EH (cell line): ENCODE data around the gene GIGYF2.
A peak's percentile ranks its signal among the peaks of the same experiment; 100 is the strongest.
"Not testable (repeated sequence)": the region's sequence is repeated elsewhere in the genome, so short reads cannot be mapped to it uniquely, and the experiment has no call there.

ENCODE experiments used
- DNase-seq: peaks from one replicate; pipeline ENCODE4 v3.0.0-alpha.2; 2015; ENCODE audit warnings: low read depth

GIGYF2 gene

GRCh38 chr2:232892843-232893242 is 195.7 kb downstream of the GIGYF2 start:
- DNase-seq = no peak

GRCh38 chr2:232893834-232894233 is 196.7 kb downstream of the GIGYF2 start:
- DNase-seq = no peak

GRCh38 chr2:232894251-232894650 is 197.1 kb downstream of the GIGYF2 start:
- no peak for DNase-seq

GRCh38 chr2:232894746-232895145 is 197.6 kb downstream of the GIGYF2 start:
- DNase-seq = no peak

- DNase-seq = no peak
Observed at GRCh38 chr2:232896111-232896510, 199.0 kb downstream of the GIGYF2 start.

GRCh38 chr2:232896720-232897597 is 199.8 kb downstream of the GIGYF2 start:
- DNase-seq = no peak

GRCh38 chr2:232897598-232898408 is 200.7 kb downstream of the GIGYF2 start:
- DNase-seq = no peak

- DNase-seq = peak; percentile 39
Observed at GRCh38 chr2:232898592-232899543, 201.7 kb downstream of the GIGYF2 start.

GRCh38 chr2:232900811-232901735 is 203.9 kb downstream of the GIGYF2 start:
- no peak for DNase-seq

- peak; percentile 94 for DNase-seq
Observed at GRCh38 chr2:232901736-232902578, 204.8 kb downstream of the GIGYF2 start.

- DNase-seq = no peak
Observed at GRCh38 chr2:232903989-232904388, 206.9 kb downstream of the GIGYF2 start.

GRCh38 chr2:232906867-232907717 is 210.0 kb downstream of the GIGYF2 start:
- DNase-seq = not testable (repeated sequence)

GRCh38 chr2:232907718-232908085 is 210.6 kb downstream of the GIGYF2 start:
- not testable (repeated sequence) for DNase-seq

- no peak for DNase-seq
Observed at GRCh38 chr2:232908695-232909094, 211.6 kb downstream of the GIGYF2 start.
